Measurements from ENCODE around the gene CALML5. TPM values are rescaled to one million over a fixed set of nuclear protein-coding genes. Genes with fewer than 3 reads are reported as not detected.

Gene CALML5
- total and polyA plus RNA-seq, 9 of the 15 experiments (the other 6 are each of a cell fraction or from before 2014, with no cell fraction given), result not detected

- no peak for TF ChIP-seq GTF2A2 (tag; IDR thresholded peaks at IDR 0.05)
- TF ChIP-seq, protein P1, sequence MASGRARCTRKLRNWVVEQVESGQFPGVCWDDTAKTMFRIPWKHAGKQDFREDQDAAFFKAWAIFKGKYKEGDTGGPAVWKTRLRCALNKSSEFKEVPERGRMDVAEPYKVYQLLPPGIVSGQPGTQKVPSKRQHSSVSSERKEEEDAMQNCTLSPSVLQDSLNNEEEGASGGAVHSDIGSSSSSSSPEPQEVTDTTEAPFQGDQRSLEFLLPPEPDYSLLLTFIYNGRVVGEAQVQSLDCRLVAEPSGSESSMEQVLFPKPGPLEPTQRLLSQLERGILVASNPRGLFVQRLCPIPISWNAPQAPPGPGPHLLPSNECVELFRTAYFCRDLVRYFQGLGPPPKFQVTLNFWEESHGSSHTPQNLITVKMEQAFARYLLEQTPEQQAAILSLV (tag; IDR thresholded peaks at IDR 0.05), result no peak
- TF ChIP-seq LEF1 (IDR thresholded peaks at IDR 0.05), result 0 out of 2 replicates have a peak, but pooled peaks have one; percentile 28
- peak; percentile 69; the same call in 1 of the 2 replicates for TF ChIP-seq SMARCA5 (IDR thresholded peaks at IDR 0.05)
- TF ChIP-seq, protein P2, sequence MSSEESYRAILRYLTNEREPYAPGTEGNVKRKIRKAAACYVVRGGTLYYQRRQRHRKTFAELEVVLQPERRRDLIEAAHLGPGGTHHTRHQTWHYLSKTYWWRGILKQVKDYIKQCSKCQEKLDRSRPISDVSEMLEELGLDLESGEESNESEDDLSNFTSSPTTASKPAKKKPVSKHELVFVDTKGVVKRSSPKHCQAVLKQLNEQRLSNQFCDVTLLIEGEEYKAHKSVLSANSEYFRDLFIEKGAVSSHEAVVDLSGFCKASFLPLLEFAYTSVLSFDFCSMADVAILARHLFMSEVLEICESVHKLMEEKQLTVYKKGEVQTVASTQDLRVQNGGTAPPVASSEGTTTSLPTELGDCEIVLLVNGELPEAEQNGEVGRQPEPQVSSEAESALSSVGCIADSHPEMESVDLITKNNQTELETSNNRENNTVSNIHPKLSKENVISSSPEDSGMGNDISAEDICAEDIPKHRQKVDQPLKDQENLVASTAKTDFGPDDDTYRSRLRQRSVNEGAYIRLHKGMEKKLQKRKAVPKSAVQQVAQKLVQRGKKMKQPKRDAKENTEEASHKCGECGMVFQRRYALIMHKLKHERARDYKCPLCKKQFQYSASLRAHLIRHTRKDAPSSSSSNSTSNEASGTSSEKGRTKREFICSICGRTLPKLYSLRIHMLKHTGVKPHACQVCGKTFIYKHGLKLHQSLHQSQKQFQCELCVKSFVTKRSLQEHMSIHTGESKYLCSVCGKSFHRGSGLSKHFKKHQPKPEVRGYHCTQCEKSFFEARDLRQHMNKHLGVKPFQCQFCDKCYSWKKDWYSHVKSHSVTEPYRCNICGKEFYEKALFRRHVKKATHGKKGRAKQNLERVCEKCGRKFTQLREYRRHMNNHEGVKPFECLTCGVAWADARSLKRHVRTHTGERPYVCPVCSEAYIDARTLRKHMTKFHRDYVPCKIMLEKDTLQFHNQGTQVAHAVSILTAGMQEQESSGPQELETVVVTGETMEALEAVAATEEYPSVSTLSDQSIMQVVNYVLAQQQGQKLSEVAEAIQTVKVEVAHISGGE (CRISPR knock-in tag; IDR thresholded peaks at IDR 0.05), result no peak
- no peak for TF ChIP-seq ETV5 (CRISPR knock-in tag; IDR thresholded peaks at IDR 0.05; ENCODE audit: low read depth)
- no peak for TF ChIP-seq DLX4 (CRISPR knock-in tag; IDR thresholded peaks at IDR 0.05)
- TF ChIP-seq ZNF507 (tag; conservative IDR thresholded peaks at IDR 0.05), result no peak
- no peak for TF ChIP-seq ZNF668 (CRISPR knock-in tag; IDR thresholded peaks at IDR 0.05)
- TF ChIP-seq CBX3 (IDR thresholded peaks at IDR 0.05; ENCODE audit: borderline replicate concordance in 1 of 2, low read length in 2 of 2), result no peak
- TF ChIP-seq EHMT2 (IDR thresholded peaks at IDR 0.05), result 0 out of 2 replicates have a peak, but pooled peaks have one; percentile 27
- TF ChIP-seq IRF1 (CRISPR knock-in tag; IDR thresholded peaks at IDR 0.05; ENCODE audit: borderline replicate concordance), result no peak
- TF ChIP-seq, protein P3, sequence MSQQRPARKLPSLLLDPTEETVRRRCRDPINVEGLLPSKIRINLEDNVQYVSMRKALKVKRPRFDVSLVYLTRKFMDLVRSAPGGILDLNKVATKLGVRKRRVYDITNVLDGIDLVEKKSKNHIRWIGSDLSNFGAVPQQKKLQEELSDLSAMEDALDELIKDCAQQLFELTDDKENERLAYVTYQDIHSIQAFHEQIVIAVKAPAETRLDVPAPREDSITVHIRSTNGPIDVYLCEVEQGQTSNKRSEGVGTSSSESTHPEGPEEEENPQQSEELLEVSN (IDR thresholded peaks at IDR 0.05; ENCODE audit: borderline replicate concordance in 1 of 2, extremely low read depth in 1 of 2, insufficient read depth in 1 of 2, insufficient read length in 1 of 2, low read depth in 1 of 2, low read length in 1 of 2, poor library complexity in 1 of 2, severe bottlenecking in 1 of 2), result no peak
- TF ChIP-seq SMC3 (conservative IDR thresholded peaks at IDR 0.05; ENCODE audit: insufficient read depth, low read depth, low read length), result no peak
- TF ChIP-seq STAG1 (CRISPR knock-in tag; IDR thresholded peaks at IDR 0.05; ENCODE audit: borderline replicate concordance), result no peak
- TF ChIP-seq, protein P4, sequence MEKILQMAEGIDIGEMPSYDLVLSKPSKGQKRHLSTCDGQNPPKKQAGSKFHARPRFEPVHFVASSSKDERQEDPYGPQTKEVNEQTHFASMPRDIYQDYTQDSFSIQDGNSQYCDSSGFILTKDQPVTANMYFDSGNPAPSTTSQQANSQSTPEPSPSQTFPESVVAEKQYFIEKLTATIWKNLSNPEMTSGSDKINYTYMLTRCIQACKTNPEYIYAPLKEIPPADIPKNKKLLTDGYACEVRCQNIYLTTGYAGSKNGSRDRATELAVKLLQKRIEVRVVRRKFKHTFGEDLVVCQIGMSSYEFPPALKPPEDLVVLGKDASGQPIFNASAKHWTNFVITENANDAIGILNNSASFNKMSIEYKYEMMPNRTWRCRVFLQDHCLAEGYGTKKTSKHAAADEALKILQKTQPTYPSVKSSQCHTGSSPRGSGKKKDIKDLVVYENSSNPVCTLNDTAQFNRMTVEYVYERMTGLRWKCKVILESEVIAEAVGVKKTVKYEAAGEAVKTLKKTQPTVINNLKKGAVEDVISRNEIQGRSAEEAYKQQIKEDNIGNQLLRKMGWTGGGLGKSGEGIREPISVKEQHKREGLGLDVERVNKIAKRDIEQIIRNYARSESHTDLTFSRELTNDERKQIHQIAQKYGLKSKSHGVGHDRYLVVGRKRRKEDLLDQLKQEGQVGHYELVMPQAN (IDR thresholded peaks at IDR 0.05; ENCODE audit: borderline replicate concordance), result peak; percentile 59; the same call in 1 of the 2 replicates
- no peak for TF ChIP-seq ZNF12 (CRISPR knock-in tag; IDR thresholded peaks at IDR 0.05)
- TF ChIP-seq ZFP36 (IDR thresholded peaks at IDR 0.05; ENCODE audit: low read depth, low read length, partially characterized antibody), result no peak
- no peak for TF ChIP-seq NFE2L1 (tag; IDR thresholded peaks at IDR 0.05; ENCODE audit: borderline replicate concordance, low read depth)
Observed at GRCh38 chr10:5497289-5497688, 2.1 kb downstream of the CALML5 start (continued).
